ENCODE measurements around the gene TCOF1.

GRCh38 chr5:150397146-150397781 lies 39.8 kb downstream of the TCOF1 start:
- TF ChIP-seq CTCF (conservative IDR thresholded peaks at IDR 0.05): no peak
- TF ChIP-seq EZH2 (IDR thresholded peaks at IDR 0.05; ENCODE audit: low read depth): no peak

Measured in PC-9 (cell line).